Cardiac fibroblast (primary cell): ENCODE data around the gene KDM6A.
A peak's percentile ranks its signal among the peaks of the same experiment; 100 is the strongest.

Experiments
- DNase-seq, 2 donors: peaks; one replicate each; pipeline versions ENCODE4 v3.0.0 to v3.0.0-alpha.2; 2010; ENCODE audit warnings: low read depth in 2 of 2
- H3K4me3 ChIP-seq, 2 donors: replicated peaks in 1 of 2; 1 replicate in 1 of 2; 2 replicates in 1 of 2; pipeline ENCODE4 v1.5.1; 2011; ENCODE audit warnings: low read depth in 2 of 2, low read length in 2 of 2, mild to moderate bottlenecking in 2 of 2, moderate library complexity in 1 of 2
- TF ChIP-seq, protein P1 (sequence below): IDR thresholded peaks from one replicate; pipeline ENCODE4 v1.5.1; 2011; ENCODE audit warnings: low read depth, mild to moderate bottlenecking, low read length, inconsistent platforms

Gene KDM6A

DNA sequence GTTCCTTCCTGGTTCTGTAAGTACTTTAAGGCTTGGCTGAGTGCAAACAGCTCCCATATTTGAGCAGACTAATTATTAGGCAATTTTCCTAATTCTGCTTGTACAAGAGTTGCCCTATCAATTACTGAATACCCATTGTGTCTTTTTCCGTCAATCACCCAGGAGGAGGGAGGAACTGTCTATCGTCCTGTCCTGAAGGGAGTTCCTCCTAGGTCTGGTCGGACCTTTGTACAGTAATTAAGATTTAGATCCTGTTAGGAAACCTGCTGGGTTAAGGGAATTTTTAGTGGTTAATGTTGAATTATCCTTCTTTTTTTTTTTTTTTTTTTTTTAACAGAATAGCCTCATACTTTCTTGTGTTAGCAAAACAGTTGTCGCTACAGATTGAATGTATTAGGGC is 130.1 kb downstream of the KDM6A start:
- TF ChIP-seq, protein P1, sequence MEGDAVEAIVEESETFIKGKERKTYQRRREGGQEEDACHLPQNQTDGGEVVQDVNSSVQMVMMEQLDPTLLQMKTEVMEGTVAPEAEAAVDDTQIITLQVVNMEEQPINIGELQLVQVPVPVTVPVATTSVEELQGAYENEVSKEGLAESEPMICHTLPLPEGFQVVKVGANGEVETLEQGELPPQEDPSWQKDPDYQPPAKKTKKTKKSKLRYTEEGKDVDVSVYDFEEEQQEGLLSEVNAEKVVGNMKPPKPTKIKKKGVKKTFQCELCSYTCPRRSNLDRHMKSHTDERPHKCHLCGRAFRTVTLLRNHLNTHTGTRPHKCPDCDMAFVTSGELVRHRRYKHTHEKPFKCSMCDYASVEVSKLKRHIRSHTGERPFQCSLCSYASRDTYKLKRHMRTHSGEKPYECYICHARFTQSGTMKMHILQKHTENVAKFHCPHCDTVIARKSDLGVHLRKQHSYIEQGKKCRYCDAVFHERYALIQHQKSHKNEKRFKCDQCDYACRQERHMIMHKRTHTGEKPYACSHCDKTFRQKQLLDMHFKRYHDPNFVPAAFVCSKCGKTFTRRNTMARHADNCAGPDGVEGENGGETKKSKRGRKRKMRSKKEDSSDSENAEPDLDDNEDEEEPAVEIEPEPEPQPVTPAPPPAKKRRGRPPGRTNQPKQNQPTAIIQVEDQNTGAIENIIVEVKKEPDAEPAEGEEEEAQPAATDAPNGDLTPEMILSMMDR = no peak
- no peak overlapping the region for H3K4me3 ChIP-seq
- no peak for DNase-seq

DNA sequence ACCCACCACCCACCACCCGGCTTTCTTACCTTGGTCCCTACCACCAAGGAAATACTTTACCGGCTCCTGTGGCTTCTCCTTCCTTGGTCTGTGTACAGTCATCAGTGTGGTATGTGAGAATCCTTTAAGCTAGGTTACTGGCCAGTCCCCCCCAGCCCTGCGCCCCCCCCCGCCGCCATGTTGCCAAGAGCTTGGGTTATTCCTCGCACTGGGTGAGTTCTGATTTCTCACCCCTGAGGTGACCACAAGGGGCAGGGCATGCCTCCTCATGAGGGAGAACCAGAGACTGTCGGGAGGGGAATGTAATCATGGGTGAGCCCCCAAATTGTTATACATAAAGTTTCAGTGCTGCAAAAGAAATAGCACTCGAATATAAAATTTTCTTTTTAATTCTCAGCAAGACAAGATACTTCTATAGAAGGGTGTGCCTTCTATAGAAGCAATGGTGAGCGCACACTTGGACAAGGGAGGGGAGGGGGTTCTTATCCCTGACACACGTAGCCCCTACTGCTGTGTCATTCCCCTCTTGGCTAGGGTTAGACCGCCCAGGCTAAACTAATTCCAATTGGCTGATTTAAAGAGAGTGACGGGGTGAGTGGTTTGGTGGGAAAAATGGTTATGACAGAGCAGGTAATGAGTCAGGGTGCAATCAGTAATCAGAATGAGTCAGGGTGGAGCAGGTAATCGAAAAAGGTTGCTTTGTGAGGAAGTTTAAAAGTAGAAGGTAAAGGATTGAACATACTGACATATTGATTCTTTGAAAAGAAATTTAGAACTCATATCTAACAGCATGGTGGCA is 133.2 kb downstream of the KDM6A start:
- no peak overlapping the region for H3K4me3 ChIP-seq
- peak in 1 of 2 donors; percentile 25 for DNase-seq
- TF ChIP-seq, protein P1 = no peak

DNA sequence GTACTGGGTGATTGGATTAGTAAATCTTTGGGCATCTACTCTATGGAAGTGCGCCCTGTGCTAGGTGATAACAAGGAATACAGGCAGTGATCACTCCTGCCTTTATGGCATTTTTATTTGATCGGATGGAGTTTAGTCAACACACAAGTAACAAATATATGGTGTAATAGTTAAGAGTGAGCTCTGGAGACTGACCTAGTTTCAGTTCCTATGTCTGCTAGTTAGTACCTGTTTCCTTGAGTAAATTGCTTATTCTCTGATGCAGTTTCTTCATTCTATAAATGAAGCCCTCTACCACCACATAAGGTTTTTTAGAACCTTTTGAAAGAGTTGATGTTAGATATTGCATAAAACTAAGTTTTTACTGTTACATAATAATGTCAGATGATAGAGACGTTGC is 134.6 kb downstream of the KDM6A start:
- DNase-seq = no peak
- TF ChIP-seq, protein P1 = no peak
- no peak overlapping the region for H3K4me3 ChIP-seq

DNA sequence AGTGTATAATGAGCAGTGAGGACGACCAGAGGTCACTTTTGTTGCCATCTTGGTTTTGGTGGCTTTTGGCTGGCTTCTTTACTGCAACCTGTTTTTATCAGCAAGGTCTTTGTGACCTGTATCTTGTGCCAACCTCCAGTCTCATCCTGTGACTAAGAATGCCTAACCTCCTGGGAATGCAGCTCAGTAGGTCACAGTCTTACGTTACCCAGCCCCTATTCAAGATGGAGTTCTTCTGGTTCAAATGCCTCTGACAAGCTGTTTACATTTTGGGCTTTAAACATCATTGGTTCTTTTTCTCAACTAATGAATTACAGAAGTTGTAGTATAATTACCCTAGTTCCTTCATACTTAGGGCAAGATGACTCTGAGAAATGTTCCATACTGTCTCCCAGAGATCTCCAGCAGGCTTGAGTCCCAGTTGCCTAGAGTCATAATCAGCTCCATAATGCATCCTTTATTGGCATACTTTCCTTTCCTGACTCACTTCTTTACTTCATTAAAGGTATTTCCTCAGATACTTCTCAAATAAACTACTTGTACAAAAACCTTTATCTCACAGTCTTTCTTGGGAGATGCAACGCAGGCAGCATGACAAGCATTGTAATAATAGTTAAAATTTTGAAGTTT is 136.5 kb downstream of the KDM6A start:
- TF ChIP-seq, protein P1 = no peak
- no peak overlapping the region for H3K4me3 ChIP-seq
- peak; percentile 17 to 24 for DNase-seq

DNA sequence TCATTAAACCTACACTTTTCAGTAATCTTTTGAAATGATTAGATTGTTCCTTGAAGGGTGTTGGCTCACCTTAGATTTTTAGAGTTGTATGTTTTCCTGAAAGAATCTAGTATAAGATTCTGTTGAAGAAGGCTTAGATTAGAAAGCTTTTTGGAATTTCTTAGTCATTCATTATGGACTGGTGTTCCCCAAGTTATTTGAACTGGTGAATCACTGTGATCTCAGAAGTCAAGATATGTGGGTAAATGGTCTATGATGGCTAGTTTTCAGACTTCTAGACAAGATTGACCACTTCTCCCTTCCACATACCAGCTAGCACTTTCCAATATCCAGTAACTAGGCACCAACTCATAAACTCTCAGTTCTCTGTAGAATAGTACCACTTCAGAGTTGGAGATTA is 138.1 kb downstream of the KDM6A start:
- no peak overlapping the region for H3K4me3 ChIP-seq
- TF ChIP-seq, protein P1 = no peak
- DNase-seq = peak; percentile 5 to 64

DNA sequence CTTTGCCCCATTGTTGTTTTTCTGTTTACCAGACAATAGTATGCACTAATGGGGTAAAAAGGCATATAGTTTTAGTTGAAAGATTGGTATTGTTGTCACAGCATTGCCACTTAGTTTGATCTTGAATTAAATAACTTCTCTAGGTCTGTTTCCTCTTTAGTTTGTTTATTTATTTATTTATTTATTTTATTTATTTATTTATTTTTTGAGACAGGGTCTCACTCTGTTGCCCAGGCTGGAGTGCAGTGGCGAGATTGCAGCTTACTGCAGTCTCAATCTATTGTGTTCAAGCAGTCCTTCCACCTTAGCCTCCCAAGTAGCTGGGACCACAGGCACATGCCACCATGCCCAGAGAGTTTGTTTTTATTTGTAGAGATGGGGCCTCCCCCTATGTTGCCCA is 138.6 kb downstream of the KDM6A start:
- H3K4me3 ChIP-seq = no peak overlapping the region
- TF ChIP-seq, protein P1 = no peak
- no peak for DNase-seq
